ENCODE data around the gene MTARC1.
A peak's percentile ranks its signal among the peaks of the same experiment; 100 is the strongest.

Gene MTARC1

DNA sequence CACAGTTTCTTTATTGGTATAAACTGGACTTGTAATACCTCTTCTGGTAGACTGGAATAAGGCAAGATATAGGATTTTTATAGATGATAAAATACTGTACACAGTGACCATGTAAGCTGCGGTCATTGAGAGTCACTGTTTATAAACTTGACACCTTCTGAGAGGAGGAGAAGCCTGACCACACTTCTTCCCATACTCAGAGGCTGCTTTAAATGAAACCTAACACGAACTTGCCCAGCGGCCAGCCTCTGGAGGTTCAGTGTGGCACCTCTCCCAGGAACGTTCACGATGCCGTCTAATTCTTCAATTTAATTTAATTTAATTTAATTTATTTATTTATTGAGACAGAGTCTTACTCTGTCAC is 22.5 kb downstream of the MTARC1 start:
- no peak overlapping the region for H3K9ac ChIP-seq (ENCODE audit: low read length)
- H3K9me3 ChIP-seq (ENCODE audit: insufficient read depth, low read depth, low read length), result no peaks in the 10 kb centered on the region
- no peak overlapping the region for H2AFZ ChIP-seq (ENCODE audit: insufficient read depth, low read length, poor library complexity)
- no peak overlapping the region for H2BK120ac ChIP-seq (ENCODE audit: insufficient read depth, low read length, poor library complexity)
- H3K4me1 ChIP-seq (ENCODE audit: control insufficient read depth in 1 of 2, insufficient read depth in 2 of 2, low read length in 2 of 2), result peaks cover 0 to 4% of the 10 kb centered on the region in 2 experiments
- no peak overlapping the region for H3K4me3 ChIP-seq (ENCODE audit: low read depth, low read length)
- no peaks in the 10 kb centered on the region for H3K79me1 ChIP-seq (ENCODE audit: low read length)
- H3K18ac ChIP-seq (ENCODE audit: low read length), result no peak overlapping the region
- H3K23ac ChIP-seq (ENCODE audit: low read length), result no peak overlapping the region
- no peaks in the 10 kb centered on the region for H3K27me3 ChIP-seq (ENCODE audit: insufficient read depth, low read length)
- H4K91ac ChIP-seq (ENCODE audit: low read depth, low read length), result no peak overlapping the region
- no peak for DNase-seq
- no peak overlapping the region for H2BK12ac ChIP-seq (ENCODE audit: low read length)
- no peaks in the 10 kb centered on the region for H3K79me2 ChIP-seq (ENCODE audit: control insufficient read depth, insufficient read depth, low read length, poor library complexity)
- no peak overlapping the region for H2AK5ac ChIP-seq (ENCODE audit: low read length)
- H3K36me3 ChIP-seq (ENCODE audit: control insufficient read depth in 1 of 2, insufficient read depth in 2 of 2, low read length in 2 of 2), result peaks cover 14 to 35% of the 10 kb centered on the region in 2 experiments
- H4K12ac ChIP-seq (ENCODE audit: low read depth, low read length), result no peak overlapping the region
- no CpG with 5 or more reads among the region's 6 CpGs for WGBS (ENCODE audit: extremely low coverage, insufficient coverage, insufficient read length)
- no peak overlapping the region for H3K14ac ChIP-seq (ENCODE audit: low read length)
- no peak overlapping the region for H3K4ac ChIP-seq (ENCODE audit: low read depth, low read length)
- no peak overlapping the region for H4K8ac ChIP-seq (ENCODE audit: low read depth, low read length)
- no peak overlapping the region for H3K4me2 ChIP-seq (ENCODE audit: low read length)
- no peak overlapping the region for H3K27ac ChIP-seq (ENCODE audit: low read depth, low read length)
- H2BK5ac ChIP-seq (ENCODE audit: low read depth, low read length, poor library complexity), result no peak overlapping the region

DNA sequence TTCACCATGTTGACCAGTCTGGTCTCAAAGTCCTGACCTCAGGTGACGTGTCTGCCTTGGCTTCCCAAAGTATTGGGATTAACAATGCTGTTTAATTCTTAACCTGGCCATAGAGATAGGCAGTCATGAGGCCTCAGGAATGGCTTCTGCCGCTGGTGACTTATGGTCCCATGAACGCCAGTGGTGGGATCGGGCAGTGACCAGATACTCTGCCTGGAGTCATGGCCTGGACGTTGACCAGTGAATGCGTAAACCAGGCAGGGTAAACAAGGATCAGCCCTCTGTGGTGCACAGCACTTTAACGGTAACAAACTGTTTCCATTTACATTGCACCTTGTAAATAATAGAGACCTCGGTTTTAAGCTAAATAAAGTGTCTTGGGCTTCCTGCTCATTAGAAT is 23.0 kb downstream of the MTARC1 start:
- H2AK5ac ChIP-seq (ENCODE audit: low read length), result no peak overlapping the region
- no peaks in the 10 kb centered on the region for H3K9me3 ChIP-seq (ENCODE audit: insufficient read depth, low read depth, low read length)
- no CpG with 5 or more reads among the region's 8 CpGs for WGBS (ENCODE audit: extremely low coverage, insufficient coverage, insufficient read length)
- H4K12ac ChIP-seq (ENCODE audit: low read depth, low read length), result no peak overlapping the region
- H3K4ac ChIP-seq (ENCODE audit: low read depth, low read length), result no peak overlapping the region
- H3K4me3 ChIP-seq (ENCODE audit: low read depth, low read length), result no peak overlapping the region
- H3K23ac ChIP-seq (ENCODE audit: low read length), result no peak overlapping the region
- no peak overlapping the region for H3K9ac ChIP-seq (ENCODE audit: low read length)
- H3K14ac ChIP-seq (ENCODE audit: low read length), result no peak overlapping the region
- no peak overlapping the region for H2BK12ac ChIP-seq (ENCODE audit: low read length)
- no peak overlapping the region for H4K8ac ChIP-seq (ENCODE audit: low read depth, low read length)
- no peak overlapping the region for H2BK120ac ChIP-seq (ENCODE audit: insufficient read depth, low read length, poor library complexity)
- H2BK5ac ChIP-seq (ENCODE audit: low read depth, low read length, poor library complexity), result no peak overlapping the region
- H3K79me1 ChIP-seq (ENCODE audit: low read length), result no peaks in the 10 kb centered on the region
- H3K18ac ChIP-seq (ENCODE audit: low read length), result no peak overlapping the region
- no peak overlapping the region for H2AFZ ChIP-seq (ENCODE audit: insufficient read depth, low read length, poor library complexity)
- no peaks in the 10 kb centered on the region for H3K79me2 ChIP-seq (ENCODE audit: control insufficient read depth, insufficient read depth, low read length, poor library complexity)
- H3K4me2 ChIP-seq (ENCODE audit: low read length), result no peak overlapping the region
- peaks cover 17 to 34% of the 10 kb centered on the region in 2 experiments for H3K36me3 ChIP-seq (ENCODE audit: control insufficient read depth in 1 of 2, insufficient read depth in 2 of 2, low read length in 2 of 2)
- no peak overlapping the region for H4K91ac ChIP-seq (ENCODE audit: low read depth, low read length)
- no peaks in the 10 kb centered on the region for H3K27me3 ChIP-seq (ENCODE audit: insufficient read depth, low read length)
- H3K4me1 ChIP-seq (ENCODE audit: control insufficient read depth in 1 of 2, insufficient read depth in 2 of 2, low read length in 2 of 2), result peaks cover 0 to 4% of the 10 kb centered on the region in 2 experiments
- no peak overlapping the region for H3K27ac ChIP-seq (ENCODE audit: low read depth, low read length)
- DNase-seq, result no peak

DNA sequence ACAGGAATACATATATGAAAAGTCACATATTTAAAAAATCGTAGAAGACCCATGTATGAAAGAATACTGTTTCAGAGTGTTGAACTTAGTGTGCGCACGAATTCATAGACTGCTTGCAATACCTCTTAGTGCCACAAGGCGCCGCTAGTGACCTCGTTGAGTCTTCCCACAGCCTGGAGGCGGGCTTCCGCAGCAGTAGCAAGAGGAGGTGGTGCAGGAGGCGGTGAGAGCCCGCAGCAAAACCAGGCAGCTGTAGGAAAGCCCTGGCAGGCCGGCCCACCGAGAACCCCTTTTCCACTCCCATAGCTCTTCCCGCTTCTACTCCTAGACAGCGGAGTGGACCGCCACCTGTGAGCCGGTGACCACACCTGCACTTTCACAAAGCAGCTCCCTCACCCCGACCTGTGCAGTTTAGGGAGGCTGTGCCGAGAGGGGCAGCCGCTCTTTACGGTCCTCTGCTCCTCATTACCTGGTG is 23.5 kb downstream of the MTARC1 start:
- WGBS (ENCODE audit: extremely low coverage, insufficient coverage, insufficient read length), result no CpG with 5 or more reads among the region's 20 CpGs
- H2BK5ac ChIP-seq (ENCODE audit: low read depth, low read length, poor library complexity), result no peak overlapping the region

DNA sequence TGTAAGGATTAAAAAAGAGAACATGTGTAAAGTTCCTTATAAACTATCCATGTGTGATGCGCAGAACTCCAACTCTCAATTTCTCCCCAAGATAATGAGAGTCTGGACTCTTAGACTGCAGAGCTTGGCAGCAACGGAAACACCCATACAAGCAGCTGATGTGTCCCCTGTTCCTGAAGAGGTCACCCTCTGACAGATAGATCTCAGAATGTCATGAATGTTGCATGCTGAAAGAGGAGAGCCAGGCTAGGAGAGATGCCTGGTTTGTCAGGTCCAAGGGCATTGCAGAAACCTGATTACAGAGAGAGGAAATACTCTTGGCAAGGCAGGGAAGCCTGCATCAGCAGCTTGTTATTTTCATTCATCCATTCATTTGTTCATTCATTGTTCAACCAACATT is 24.2 kb downstream of the MTARC1 start:
- Histone ChIP-seq H3K4me2 (ENCODE audit: low read length) (no peak overlapping the region), H3K23ac (ENCODE audit: low read length) (no peak overlapping the region), H3K79me2 (ENCODE audit: control insufficient read depth, insufficient read depth, low read length, poor library complexity) (no peaks in the 10 kb centered on the region), H3K27ac (ENCODE audit: low read depth, low read length) (no peak overlapping the region), H3K27me3 (ENCODE audit: insufficient read depth, low read length) (no peaks in the 10 kb centered on the region), H3K4me1 (ENCODE audit: control insufficient read depth in 1 of 2, insufficient read depth in 2 of 2, low read length in 2 of 2) (peaks cover 0 to 4% of the 10 kb centered on the region in 2 experiments), H3K4me3 (ENCODE audit: low read depth, low read length) (no peak overlapping the region), H3K79me1 (ENCODE audit: low read length) (no peaks in the 10 kb centered on the region), H3K18ac (ENCODE audit: low read length) (no peak overlapping the region), H2BK120ac (ENCODE audit: insufficient read depth, low read length, poor library complexity) (no peak overlapping the region), H3K36me3 (ENCODE audit: control insufficient read depth in 1 of 2, insufficient read depth in 2 of 2, low read length in 2 of 2) (peaks cover 17 to 31% of the 10 kb centered on the region in 2 experiments), H4K12ac (ENCODE audit: low read depth, low read length) (no peak overlapping the region), H2AK5ac (ENCODE audit: low read length) (no peak overlapping the region), H3K9ac (ENCODE audit: low read length) (no peak overlapping the region), H4K91ac (ENCODE audit: low read depth, low read length) (no peak overlapping the region), H4K8ac (ENCODE audit: low read depth, low read length) (no peak overlapping the region), H3K9me3 (ENCODE audit: insufficient read depth, low read depth, low read length) (peaks cover 2% of the 10 kb centered on the region), H2BK12ac (ENCODE audit: low read length) (no peak overlapping the region), H2AFZ (ENCODE audit: insufficient read depth, low read length, poor library complexity) (no peak overlapping the region), H2BK5ac (ENCODE audit: low read depth, low read length, poor library complexity) (no peak overlapping the region), H3K4ac (ENCODE audit: low read depth, low read length) (no peak overlapping the region), H3K14ac (ENCODE audit: low read length) (no peak overlapping the region)
- no CpG with 5 or more reads among the region's 2 CpGs for WGBS (ENCODE audit: extremely low coverage, insufficient coverage, insufficient read length)
- no peak for DNase-seq

More for the DNA sequence above, 23.5 kb downstream of the MTARC1 start:
- no peak overlapping the region for H4K12ac ChIP-seq (ENCODE audit: low read depth, low read length)
- no peaks in the 10 kb centered on the region for H3K79me2 ChIP-seq (ENCODE audit: control insufficient read depth, insufficient read depth, low read length, poor library complexity)
- H3K4me3 ChIP-seq (ENCODE audit: low read depth, low read length), result no peak overlapping the region
- H3K36me3 ChIP-seq (ENCODE audit: control insufficient read depth in 1 of 2, insufficient read depth in 2 of 2, low read length in 2 of 2), result peaks cover 15 to 29% of the 10 kb centered on the region in 2 experiments
- no peak overlapping the region for H3K4ac ChIP-seq (ENCODE audit: low read depth, low read length)
- no peak overlapping the region for H3K9ac ChIP-seq (ENCODE audit: low read length)
- H4K8ac ChIP-seq (ENCODE audit: low read depth, low read length), result no peak overlapping the region
- H3K9me3 ChIP-seq (ENCODE audit: insufficient read depth, low read depth, low read length), result peaks cover under 1% of the 10 kb centered on the region
- peak; percentile 66 to 91 for DNase-seq
- H3K23ac ChIP-seq (ENCODE audit: low read length), result no peak overlapping the region
- peaks cover 0 to 4% of the 10 kb centered on the region in 2 experiments for H3K4me1 ChIP-seq (ENCODE audit: control insufficient read depth in 1 of 2, insufficient read depth in 2 of 2, low read length in 2 of 2)
- H3K14ac ChIP-seq (ENCODE audit: low read length), result no peak overlapping the region
- H2AK5ac ChIP-seq (ENCODE audit: low read length), result no peak overlapping the region
- H3K79me1 ChIP-seq (ENCODE audit: low read length), result no peaks in the 10 kb centered on the region
- H3K27me3 ChIP-seq (ENCODE audit: insufficient read depth, low read length), result no peaks in the 10 kb centered on the region
- no peak overlapping the region for H4K91ac ChIP-seq (ENCODE audit: low read depth, low read length)
- H2BK12ac ChIP-seq (ENCODE audit: low read length), result no peak overlapping the region
- H2BK120ac ChIP-seq (ENCODE audit: insufficient read depth, low read length, poor library complexity), result no peak overlapping the region
- H3K27ac ChIP-seq (ENCODE audit: low read depth, low read length), result no peak overlapping the region
- peak overlapping the region; percentile 38 for H3K4me2 ChIP-seq (ENCODE audit: low read length)
- H3K18ac ChIP-seq (ENCODE audit: low read length), result no peak overlapping the region
- H2AFZ ChIP-seq (ENCODE audit: insufficient read depth, low read length, poor library complexity), result no peak overlapping the region

Measured in trophoblast cell (in vitro differentiated cells and primary cell).